Neural cell (in vitro differentiated cells): ENCODE results near the gene ZMYND10. TPM values are rescaled to one million over a fixed set of nuclear protein-coding genes. Genes with fewer than 3 reads are reported as not detected.
A peak's percentile ranks its signal among the peaks of the same experiment; 100 is the strongest.

Source experiments
- H2AFZ ChIP-seq: fragments of 200-600, 300-800 bp; sonication (generic), shearing (Covaris generic); 2 replicates; pipeline ENCODE4 v1.6.0; 2014; ENCODE audit warnings: low read depth, mild to moderate bottlenecking, antibody characterized with exemption, low read length, moderate library complexity
- H3F3A ChIP-seq: fragments of 200-600 bp; shearing (Covaris generic); 2 replicates; pipeline ENCODE4 v1.6.1; 2016; ENCODE audit warnings: mild to moderate bottlenecking, moderate library complexity, mixed read lengths, antibody characterized with exemption, low read length; ENCODE audit not compliant: insufficient read depth, poor library complexity, severe bottlenecking
- H3K27ac ChIP-seq: fragments of 200-600, 300-800 bp; sonication (generic), shearing (Covaris generic); 2 replicates; pipeline ENCODE4 v1.5.1; 2014; ENCODE audit warnings: mild to moderate bottlenecking, low read length, moderate library complexity
- H3K27me3 ChIP-seq: fragments of 300-800, 200-600 bp; sonication (generic), shearing (Covaris generic); 2 replicates; pipeline ENCODE4 v1.6.0; 2014; ENCODE audit warnings: mild to moderate bottlenecking, low read depth, low read length, moderate library complexity; ENCODE audit not compliant: insufficient read depth
- H3K36me3 ChIP-seq: fragments of 300-800, 200-600 bp; sonication (generic), shearing (Covaris generic); 2 replicates; pipeline ENCODE4 v1.5.1; 2014; ENCODE audit warnings: mild to moderate bottlenecking, antibody characterized with exemption, low read length, moderate library complexity; ENCODE audit not compliant: insufficient read depth
- H3K4me2 ChIP-seq: fragments of 300-800, 200-600 bp; sonication (generic), shearing (Covaris generic); 2 replicates; pipeline ENCODE4 v1.6.0; 2014; ENCODE audit warnings: mild to moderate bottlenecking, low read length
- H3K4me3 ChIP-seq: fragments of 300-800, 200-600 bp; sonication (generic), shearing (Covaris generic); 2 replicates; pipeline ENCODE4 v1.5.1; 2014; ENCODE audit warnings: mild to moderate bottlenecking, low read length, moderate library complexity
- H3K79me2 ChIP-seq: fragments of 200-600 bp; shearing (Covaris generic); replicated peaks from 2 replicates; pipeline ENCODE4 v1.6.0; 2014; ENCODE audit warnings: mild to moderate bottlenecking, low read length, moderate library complexity; ENCODE audit not compliant: insufficient read depth
- H3K9ac ChIP-seq: fragments of 300-800, 200-600 bp; sonication (generic), shearing (Covaris generic); 2 replicates; pipeline ENCODE4 v1.6.1; 2016; ENCODE audit warnings: mild to moderate bottlenecking, low read length, mixed read lengths
- H3K9me2 ChIP-seq: fragments of 200-600 bp; shearing (Covaris generic); 2 replicates; pipeline ENCODE4 v1.6.1; 2016; ENCODE audit warnings: mild to moderate bottlenecking, low read length, mixed read lengths; ENCODE audit not compliant: insufficient read depth
- H3K9me3 ChIP-seq: fragments of 200-600, 300-800 bp; sonication (generic), shearing (Covaris generic); 2 replicates; pipeline ENCODE4 v1.6.1; 2016; ENCODE audit warnings: mild to moderate bottlenecking, mixed run types, low read length, moderate library complexity, mixed read lengths
- H4K20me1 ChIP-seq: fragments of 200-600 bp; shearing (Covaris generic); 2 replicates; pipeline ENCODE4 v1.6.1; 2016; ENCODE audit warnings: mild to moderate bottlenecking, mixed run types; ENCODE audit not compliant: insufficient read depth
- EP300 ChIP-seq: fragments of 450-650 bp; conservative IDR thresholded peaks from 2 replicates; pipeline ENCODE4 v1.6.1; 2014; ENCODE audit warnings: antibody characterized with exemption, mild to moderate bottlenecking, moderate library complexity; ENCODE audit not compliant: poor library complexity, severe bottlenecking
- EZH2 ChIP-seq: fragments of 200-600, 300-800 bp; shearing (Covaris generic), sonication (generic); IDR thresholded peaks from 2 replicates; pipeline ENCODE4 v1.6.1; 2014; ENCODE audit warnings: antibody characterized with exemption, low read length, borderline replicate concordance, mild to moderate bottlenecking; ENCODE audit not compliant: insufficient read depth, poor library complexity, severe bottlenecking
- MXI1 ChIP-seq: fragments of 450-650 bp; conservative IDR thresholded peaks from 2 replicates; pipeline ENCODE4 v1.6.1; 2014; ENCODE audit warnings: antibody characterized with exemption, mild to moderate bottlenecking; ENCODE audit not compliant: poor library complexity, severe bottlenecking
- POLR2AphosphoS5 ChIP-seq: IDR thresholded peaks from 2 replicates; pipeline ENCODE4 v1.6.1; 2012
- RAD21 ChIP-seq: fragments of 450-650 bp; conservative IDR thresholded peaks from 2 replicates; pipeline ENCODE4 v1.6.1; 2014; ENCODE audit warnings: antibody characterized with exemption, mild to moderate bottlenecking, moderate library complexity
- REST ChIP-seq: IDR thresholded peaks from 2 replicates; pipeline ENCODE4 v1.6.1; 2012; ENCODE audit warnings: borderline replicate concordance
- SMC3 ChIP-seq: fragments of 450-650 bp; conservative IDR thresholded peaks from 2 replicates; pipeline ENCODE4 v1.6.1; 2014; ENCODE audit warnings: antibody characterized with exemption, mild to moderate bottlenecking, moderate library complexity; ENCODE audit not compliant: poor library complexity
- TAF1 ChIP-seq: IDR thresholded peaks from 2 replicates; pipeline ENCODE4 v1.6.1; 2012; ENCODE audit warnings: low read depth
- polyA minus RNA-seq: library from RNA; depleted of rRNA, polyadenylated mRNA; stranded (reverse); fragments of >200 nt; gene quantifications from 2 replicates; pipeline ENCODE4 v1.2.3, GENCODE V29; 2014
- polyA plus RNA-seq: library from polyadenylated mRNA; depleted of rRNA; stranded (reverse); fragments of >200 nt; gene quantifications from 2 replicates; pipeline ENCODE4 v1.2.3, GENCODE V29; 2014
- TF ChIP-seq, protein P1 (sequence below): fragments of 450-650 bp; IDR thresholded peaks from 2 replicates; pipeline ENCODE4 v1.5.1; 2014; ENCODE audit warnings: antibody characterized with exemption, mild to moderate bottlenecking, moderate library complexity; ENCODE audit not compliant: poor library complexity, severe bottlenecking

Gene ZMYND10
- polyA plus RNA-seq (5.0 and 5.2 TPM in 2 replicates), polyA minus RNA-seq (0.97 and 1.3 TPM in 2 replicates)

DNA sequence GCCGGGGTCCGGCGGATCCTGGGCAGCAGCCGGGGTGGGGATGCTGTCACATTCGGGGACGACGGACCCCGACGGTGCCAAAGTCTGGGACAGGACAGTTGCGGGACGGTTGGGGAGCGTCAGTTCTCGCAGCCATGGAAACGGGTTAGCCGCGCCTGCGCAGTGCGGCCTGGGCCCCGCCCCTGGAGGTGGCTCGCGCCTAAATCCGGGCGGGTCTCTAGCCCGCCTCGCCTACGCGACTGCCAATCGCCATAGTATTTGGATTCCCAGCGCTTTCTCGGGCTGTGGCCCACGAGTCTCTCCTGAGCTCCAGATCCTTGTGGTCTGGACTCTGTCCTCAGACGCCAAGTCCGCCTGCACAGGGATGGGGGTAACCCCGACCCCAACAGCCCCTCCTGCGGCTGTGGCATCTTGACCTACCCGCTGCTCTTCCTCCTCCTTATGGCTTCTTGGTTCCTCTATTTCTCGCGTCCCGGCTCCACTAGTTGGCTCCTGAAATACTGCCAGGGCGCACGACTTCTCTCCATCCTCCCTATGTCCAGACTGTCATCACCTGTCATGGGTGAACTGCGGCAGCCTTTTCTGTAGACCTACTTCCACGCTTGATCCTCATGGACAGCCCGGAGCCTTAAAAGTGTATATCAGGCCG is at the start of gene ZMYND10:
TSS of gene ZMYND10 (minus strand) at position 147 of the 649 bp plus-strand sequence. CDS start 153 bp downstream, outside the sequence.
- Histone ChIP-seq H3K9me2 (no peaks in the 10 kb centered on the region), H2AFZ (no peak within 1 kb of the TSS), H3K79me2 (peaks cover 7% of the 10 kb centered on the region), H3K4me3 (peak within 1 kb of the TSS; percentile 54), H3F3A (no peaks in the 10 kb centered on the region), H4K20me1 (no peaks in the 10 kb centered on the region), H3K36me3 (no peaks in the 10 kb centered on the region), H3K9ac (peak within 1 kb of the TSS; percentile 5), H3K4me2 (no peak within 1 kb of the TSS), H3K27ac (no peak within 1 kb of the TSS), H3K27me3 (peaks cover 31% of the 10 kb centered on the region), H3K9me3 (no peaks in the 10 kb centered on the region)
- TF ChIP-seq POLR2AphosphoS5 (no peak), TAF1 (no peak)

DNA sequence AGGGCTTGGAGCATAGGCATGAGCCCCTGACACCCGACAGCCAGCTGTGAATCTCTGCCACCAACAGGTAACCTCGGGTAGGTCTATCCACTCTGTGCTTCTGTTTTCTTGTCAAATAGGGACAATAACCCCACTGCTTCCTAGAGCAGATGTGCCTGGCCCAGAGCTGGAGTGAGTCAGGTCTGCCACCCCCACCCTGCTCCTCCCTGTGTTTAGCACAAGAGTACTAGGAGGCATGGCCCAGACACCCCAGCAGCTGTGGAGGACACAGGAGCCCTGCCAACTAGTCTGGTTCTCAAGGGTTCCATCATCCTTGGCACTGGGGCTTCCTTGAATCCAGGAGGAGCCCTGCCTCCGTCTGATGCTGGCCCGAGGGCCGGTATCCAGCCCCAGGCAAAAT is 47.5 kb upstream of the ZMYND10 start:
- Histone ChIP-seq H3K4me3 (no peak overlapping the region), H3K27ac (no peak overlapping the region)

More for the DNA sequence above, 47.5 kb upstream of the ZMYND10 start:
- no peaks in the 10 kb centered on the region for H3K79me2 ChIP-seq
- no peaks in the 10 kb centered on the region for H4K20me1 ChIP-seq
- H3F3A ChIP-seq, result no peaks in the 10 kb centered on the region
- H3K9me3 ChIP-seq, result no peaks in the 10 kb centered on the region
- no peaks in the 10 kb centered on the region for H3K27me3 ChIP-seq
- H2AFZ ChIP-seq, result no peak overlapping the region
- no peak overlapping the region for H3K4me2 ChIP-seq
- H3K36me3 ChIP-seq, result no peaks in the 10 kb centered on the region
- TF ChIP-seq RAD21, result no peak
- TF ChIP-seq EP300, result no peak
- no peak for TF ChIP-seq POLR2AphosphoS5
- no peak for TF ChIP-seq MXI1
- TF ChIP-seq TAF1, result no peak
- TF ChIP-seq, protein P1, sequence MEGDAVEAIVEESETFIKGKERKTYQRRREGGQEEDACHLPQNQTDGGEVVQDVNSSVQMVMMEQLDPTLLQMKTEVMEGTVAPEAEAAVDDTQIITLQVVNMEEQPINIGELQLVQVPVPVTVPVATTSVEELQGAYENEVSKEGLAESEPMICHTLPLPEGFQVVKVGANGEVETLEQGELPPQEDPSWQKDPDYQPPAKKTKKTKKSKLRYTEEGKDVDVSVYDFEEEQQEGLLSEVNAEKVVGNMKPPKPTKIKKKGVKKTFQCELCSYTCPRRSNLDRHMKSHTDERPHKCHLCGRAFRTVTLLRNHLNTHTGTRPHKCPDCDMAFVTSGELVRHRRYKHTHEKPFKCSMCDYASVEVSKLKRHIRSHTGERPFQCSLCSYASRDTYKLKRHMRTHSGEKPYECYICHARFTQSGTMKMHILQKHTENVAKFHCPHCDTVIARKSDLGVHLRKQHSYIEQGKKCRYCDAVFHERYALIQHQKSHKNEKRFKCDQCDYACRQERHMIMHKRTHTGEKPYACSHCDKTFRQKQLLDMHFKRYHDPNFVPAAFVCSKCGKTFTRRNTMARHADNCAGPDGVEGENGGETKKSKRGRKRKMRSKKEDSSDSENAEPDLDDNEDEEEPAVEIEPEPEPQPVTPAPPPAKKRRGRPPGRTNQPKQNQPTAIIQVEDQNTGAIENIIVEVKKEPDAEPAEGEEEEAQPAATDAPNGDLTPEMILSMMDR, result no peak
- TF ChIP-seq SMC3, result no peak
- no peak for TF ChIP-seq EZH2
- no peak for TF ChIP-seq REST
- no peak overlapping the region for H3K9ac ChIP-seq
- no peaks in the 10 kb centered on the region for H3K9me2 ChIP-seq
